Spinal cord (tissue), 10 donors: ENCODE results near the gene PPM1M. TPM values are rescaled to one million over a fixed set of nuclear protein-coding genes. Genes with fewer than 3 reads are reported as not detected.

Experiments used
- DNase-seq, 6 donors: peaks; one replicate each; pipeline versions ENCODE4 v3.0.0 to v3.0.0-alpha.2; 2013 to 2015; ENCODE audit warnings: low spot score in 6 of 6, low read depth in 4 of 6
- H3K27ac ChIP-seq: one replicate; pipeline ENCODE4 v1.5.1; 2013; ENCODE audit warnings: low read depth, low read length, control low read depth
- H3K27me3 ChIP-seq: one replicate; pipeline ENCODE4 v1.6.1; 2013; ENCODE audit warnings: low read length; ENCODE audit not compliant: control insufficient read depth, insufficient read depth
- H3K36me3 ChIP-seq: one replicate; pipeline ENCODE4 v1.6.1; 2013; ENCODE audit warnings: low read length; ENCODE audit not compliant: control insufficient read depth, insufficient read depth
- H3K4me1 ChIP-seq: one replicate; pipeline ENCODE4 v1.6.1; 2013; ENCODE audit warnings: low read length; ENCODE audit not compliant: control insufficient read depth, insufficient read depth
- H3K4me3 ChIP-seq: one replicate; pipeline ENCODE4 v1.5.1; 2013; ENCODE audit warnings: low read depth, low read length, control low read depth
- H3K9me3 ChIP-seq: one replicate; pipeline ENCODE4 v1.6.1; 2013; ENCODE audit warnings: low read length; ENCODE audit not compliant: control insufficient read depth, insufficient read depth
- WGBS: methylation state at CpG from one replicate; pipeline ENCODE4 v1.1.5; 2013; ENCODE audit warnings: missing lambda C conversion rate; ENCODE audit not compliant: insufficient coverage; 5-methylcytosine and 5-hydroxymethylcytosine counted together
- polyA plus RNA-seq, 2 donors: library from polyadenylated mRNA; unstranded; fragments of 120-200 nt; gene quantifications; one replicate each; pipeline ENCODE4 v1.2.1, GENCODE V29; 2013; ENCODE audit not compliant: insufficient read length in 2 of 2
- total RNA-seq, 2 donors: library from RNA; depleted of rRNA in 1 of 2; stranded (reverse); fragments of 120-200 nt in 1 of 2; fragments of >200 nt in 1 of 2; gene quantifications; one replicate each; pipeline versions ENCODE4 v1.2.3 to v1.2.4, GENCODE V29; 2013 to 2014
- donor health status: healthy.

The PPM1M gene
- total and polyA plus RNA-seq, 4 donors: 7.9 to 21.7 (median 19.6) TPM

- peaks cover 21% of the 10 kb centered on the region for H3K4me1 ChIP-seq
- peaks cover 80% of the 10 kb centered on the region for H3K36me3 ChIP-seq
- no peak overlapping the region for H3K4me3 ChIP-seq
- no peaks in the 10 kb centered on the region for H3K27me3 ChIP-seq
- WGBS: 96% methylated on average over 11 of the region's 13 CpGs
- H3K27ac ChIP-seq: no peak overlapping the region
- H3K9me3 ChIP-seq: no peaks in the 10 kb centered on the region
- no peak for DNase-seq
Measured at GRCh38 chr3:52229656-52230055, 15.9 kb upstream of the PPM1M start.

DNA sequence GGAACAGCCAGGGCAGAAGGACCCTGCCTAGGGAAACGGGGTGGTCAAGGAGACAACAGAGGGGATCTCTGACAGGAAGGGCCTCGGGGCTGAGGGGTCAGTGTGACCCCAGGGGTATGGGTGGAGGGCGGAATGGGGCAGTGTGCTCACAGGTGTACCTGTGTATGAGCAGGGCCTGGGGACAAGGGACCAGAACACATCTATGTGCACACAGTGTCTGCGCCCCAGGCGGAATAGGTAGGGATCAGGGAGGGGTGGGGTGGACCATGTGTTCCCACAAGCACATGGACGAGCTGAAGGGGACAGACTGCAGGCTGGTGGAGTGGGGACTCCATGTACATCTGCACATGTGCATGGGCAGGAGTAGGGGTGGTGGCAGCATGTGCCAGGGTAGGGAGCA lies 15.1 kb upstream of the PPM1M start:
- peaks cover 88% of the 10 kb centered on the region for H3K36me3 ChIP-seq
- WGBS: 90% methylated on average over 6 of the region's 6 CpGs
- DNase-seq: no peak

DNA sequence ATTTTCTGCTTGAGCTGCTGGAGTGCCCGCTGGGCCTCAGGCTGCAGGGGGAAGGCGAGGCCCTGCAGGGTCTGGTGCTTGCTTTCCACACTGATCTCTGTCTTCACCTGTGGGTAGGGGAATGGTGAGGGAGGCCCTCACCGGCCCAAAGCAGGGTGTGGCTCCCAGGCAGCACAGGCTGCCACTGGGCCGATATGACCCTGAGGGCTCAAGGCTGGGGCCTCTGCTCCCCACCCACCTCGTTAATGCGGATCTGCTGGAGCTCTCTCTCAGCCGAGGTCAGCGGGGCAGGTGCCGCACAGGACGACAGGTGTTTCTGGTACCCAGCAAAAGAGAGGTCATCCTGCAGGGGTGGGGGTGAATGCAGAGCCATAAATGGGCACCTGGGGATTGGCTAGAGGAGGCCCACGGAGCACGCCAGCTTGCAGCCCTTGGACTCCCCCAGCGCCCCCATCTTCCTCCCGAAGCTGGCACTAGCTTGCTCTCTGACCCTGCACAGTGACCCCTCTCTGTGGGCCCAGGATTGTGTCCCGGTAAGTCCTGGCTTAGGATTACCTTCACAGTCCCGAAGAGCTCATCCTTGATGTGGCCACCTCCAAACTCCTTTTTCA lies 14.6 kb upstream of the PPM1M start:
- no peak for DNase-seq

More for the DNA sequence above, 15.1 kb upstream of the PPM1M start:
- Histone ChIP-seq H3K4me1 (peaks cover 24% of the 10 kb centered on the region), H3K27me3 (no peaks in the 10 kb centered on the region), H3K9me3 (no peaks in the 10 kb centered on the region), H3K4me3 (no peak overlapping the region), H3K27ac (no peak overlapping the region)

GRCh38 chr3:52231502-52232278 lies 13.9 kb upstream of the PPM1M start:
- DNase-seq: peak in 1 of 6 donors; percentile 32
- Histone ChIP-seq H3K9me3 (no peaks in the 10 kb centered on the region), H3K27me3 (no peaks in the 10 kb centered on the region), H3K27ac (no peak overlapping the region), H3K36me3 (peaks cover 85% of the 10 kb centered on the region), H3K4me3 (no peak overlapping the region), H3K4me1 (peaks cover 34% of the 10 kb centered on the region)
- 77% methylated on average over 32 of the region's 34 CpGs for WGBS

More for the DNA sequence above, 14.6 kb upstream of the PPM1M start:
- Histone ChIP-seq H3K27ac (no peak overlapping the region), H3K27me3 (no peaks in the 10 kb centered on the region), H3K9me3 (no peaks in the 10 kb centered on the region), H3K4me3 (no peak overlapping the region), H3K36me3 (peaks cover 90% of the 10 kb centered on the region), H3K4me1 (peaks cover 28% of the 10 kb centered on the region)
- 93% methylated on average over 16 of the region's 16 CpGs for WGBS

GRCh38 chr3:52232279-52233107 lies 13.1 kb upstream of the PPM1M start:
- peaks cover 40% of the 10 kb centered on the region for H3K4me1 ChIP-seq
- 77% methylated on average over 24 of the region's 28 CpGs for WGBS
- no peak overlapping the region for H3K4me3 ChIP-seq
- peaks cover 82% of the 10 kb centered on the region for H3K36me3 ChIP-seq
- no peaks in the 10 kb centered on the region for H3K9me3 ChIP-seq
- DNase-seq: peak in 1 of 6 donors; percentile 19
- no peak overlapping the region for H3K27ac ChIP-seq
- no peaks in the 10 kb centered on the region for H3K27me3 ChIP-seq

DNA sequence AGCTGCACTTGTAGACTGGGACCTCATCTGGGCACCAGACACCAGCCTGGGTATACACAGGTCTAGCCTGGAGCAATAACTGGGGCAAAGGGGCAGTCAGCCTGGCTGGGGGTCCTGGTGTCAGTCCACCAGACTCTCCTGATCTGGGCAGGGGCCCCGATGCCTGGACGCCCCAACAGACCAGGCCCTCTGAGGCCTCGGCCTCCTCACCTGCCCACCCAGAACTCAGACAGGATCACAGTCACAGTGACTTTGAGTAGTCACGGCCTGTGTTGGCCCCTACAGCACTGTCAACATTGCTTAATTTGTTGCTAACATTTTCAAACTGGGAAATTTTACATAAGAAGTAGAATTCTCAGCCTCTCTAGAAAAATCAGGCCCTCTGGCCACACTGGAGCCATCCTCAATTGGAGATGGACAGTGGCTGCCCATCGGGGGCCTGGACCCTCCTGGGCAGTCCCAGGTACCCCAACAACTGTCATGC lies 12.4 kb upstream of the PPM1M start:
- no peak overlapping the region for H3K27ac ChIP-seq
- no peaks in the 10 kb centered on the region for H3K9me3 ChIP-seq
- peaks cover 46% of the 10 kb centered on the region for H3K4me1 ChIP-seq
- no peaks in the 10 kb centered on the region for H3K27me3 ChIP-seq
- DNase-seq: no peak
- H3K36me3 ChIP-seq: peaks cover 80% of the 10 kb centered on the region
- H3K4me3 ChIP-seq: no peak overlapping the region
- WGBS: 91% methylated on average over 3 of the region's 5 CpGs

- peaks cover 48% of the 10 kb centered on the region for H3K4me1 ChIP-seq
- H3K4me3 ChIP-seq: no peak overlapping the region
- DNase-seq: peak in 2 of 6 donors; percentile 60 to 76
- no peaks in the 10 kb centered on the region for H3K9me3 ChIP-seq
- H3K27ac ChIP-seq: no peak overlapping the region
- peaks cover 72% of the 10 kb centered on the region for H3K36me3 ChIP-seq
- WGBS: 39% methylated on average over 2 of the region's 3 CpGs
- H3K27me3 ChIP-seq: no peaks in the 10 kb centered on the region
Measured at GRCh38 chr3:52233968-52234367, 11.6 kb upstream of the PPM1M start.

- Histone ChIP-seq H3K27me3 (no peaks in the 10 kb centered on the region), H3K36me3 (peaks cover 64% of the 10 kb centered on the region), H3K4me3 (no peak overlapping the region), H3K27ac (no peak overlapping the region), H3K9me3 (no peaks in the 10 kb centered on the region), H3K4me1 (peaks cover 53% of the 10 kb centered on the region)
- 88% methylated on average over 15 of the region's 15 CpGs for WGBS
- no peak for DNase-seq
Measured at GRCh38 chr3:52234516-52235447, 10.8 kb upstream of the PPM1M start.
